Trophoblast cell (in vitro differentiated cells and primary cell): ENCODE data around the gene UTP3.

ENCODE experiments used
- DNase-seq, 2 donors: peaks; one replicate each; pipeline ENCODE4 v3.0.0-alpha.2; 2016
- H2AFZ ChIP-seq: 2 replicates; pipeline ENCODE4 v1.6.1; 2013; ENCODE audit warnings: low read length, moderate library complexity, mild to moderate bottlenecking; ENCODE audit not compliant: insufficient read depth, poor library complexity
- H2AK5ac ChIP-seq: 2 replicates; pipeline ENCODE4 v1.6.1; 2013; ENCODE audit warnings: mild to moderate bottlenecking, low read length
- H2BK120ac ChIP-seq: 2 replicates; pipeline ENCODE4 v1.6.1; 2013; ENCODE audit warnings: low read length, mild to moderate bottlenecking, moderate library complexity; ENCODE audit not compliant: insufficient read depth, poor library complexity
- H2BK12ac ChIP-seq: 2 replicates; pipeline ENCODE4 v1.6.1; 2013; ENCODE audit warnings: mild to moderate bottlenecking, low read length, moderate library complexity
- H2BK5ac ChIP-seq: 2 replicates; pipeline ENCODE4 v1.6.1; 2013; ENCODE audit warnings: low read length, low read depth, moderate library complexity, mild to moderate bottlenecking; ENCODE audit not compliant: poor library complexity
- H3K14ac ChIP-seq: 2 replicates; pipeline ENCODE4 v1.6.1; 2013; ENCODE audit warnings: mild to moderate bottlenecking, low read length
- H3K18ac ChIP-seq: 2 replicates; pipeline ENCODE4 v1.6.1; 2013; ENCODE audit warnings: mild to moderate bottlenecking, low read length
- H3K23ac ChIP-seq: 2 replicates; pipeline ENCODE4 v1.6.1; 2013; ENCODE audit warnings: low read length
- H3K27ac ChIP-seq: 2 replicates; pipeline ENCODE4 v1.5.1; 2013; ENCODE audit warnings: low read depth, mild to moderate bottlenecking, inconsistent platforms, low read length, moderate library complexity
- H3K27me3 ChIP-seq: 2 replicates; pipeline ENCODE4 v1.6.1; 2013; ENCODE audit warnings: inconsistent platforms, mild to moderate bottlenecking, low read length, moderate library complexity; ENCODE audit not compliant: insufficient read depth
- H3K36me3 ChIP-seq, 2 experiments: 1 replicate in 1 of 2; 2 replicates in 1 of 2; pipeline ENCODE4 v1.6.1; 2013; ENCODE audit warnings: low read length in 2 of 2, mild to moderate bottlenecking in 2 of 2, moderate library complexity in 1 of 2; ENCODE audit not compliant: insufficient read depth in 2 of 2, control insufficient read depth in 1 of 2
- H3K4ac ChIP-seq: 2 replicates; pipeline ENCODE4 v1.6.1; 2013; ENCODE audit warnings: low read depth, mild to moderate bottlenecking, low read length, moderate library complexity
- H3K4me1 ChIP-seq, 2 experiments: 1 replicate in 1 of 2; 2 replicates in 1 of 2; pipeline ENCODE4 v1.6.1; 2013; ENCODE audit warnings: low read length in 2 of 2, mild to moderate bottlenecking in 2 of 2, moderate library complexity in 1 of 2; ENCODE audit not compliant: insufficient read depth in 2 of 2, control insufficient read depth in 1 of 2
- H3K4me2 ChIP-seq: 2 replicates; pipeline ENCODE4 v1.6.1; 2013; ENCODE audit warnings: inconsistent platforms, mild to moderate bottlenecking, low read length, moderate library complexity
- H3K4me3 ChIP-seq: 2 replicates; pipeline ENCODE4 v1.5.1; 2013; ENCODE audit warnings: mild to moderate bottlenecking, low read depth, low read length, inconsistent platforms
- H3K79me1 ChIP-seq: one replicate; pipeline ENCODE4 v1.6.1; 2013; ENCODE audit warnings: low read length
- H3K79me2 ChIP-seq: 2 replicates; pipeline ENCODE4 v1.6.1; 2013; ENCODE audit warnings: low read length, mild to moderate bottlenecking; ENCODE audit not compliant: control insufficient read depth, insufficient read depth, poor library complexity
- H3K9ac ChIP-seq: 2 replicates; pipeline ENCODE4 v1.6.1; 2013; ENCODE audit warnings: mild to moderate bottlenecking, low read length
- H3K9me3 ChIP-seq: 2 replicates; pipeline ENCODE4 v1.6.1; 2013; ENCODE audit warnings: low read depth, mild to moderate bottlenecking, control low read depth, inconsistent platforms, low read length; ENCODE audit not compliant: insufficient read depth
- H4K12ac ChIP-seq: 2 replicates; pipeline ENCODE4 v1.6.1; 2013; ENCODE audit warnings: low read depth, mild to moderate bottlenecking, low read length, moderate library complexity
- H4K8ac ChIP-seq: 2 replicates; pipeline ENCODE4 v1.6.1; 2013; ENCODE audit warnings: low read depth, mild to moderate bottlenecking, low read length, moderate library complexity
- H4K91ac ChIP-seq: one replicate; pipeline ENCODE4 v1.6.1; 2013; ENCODE audit warnings: low read depth, mild to moderate bottlenecking, low read length, moderate library complexity
- WGBS: extraction: QIAGEN DNeasy Blood & Tissue Kit; methylation state at CpG from one replicate; pipeline ENCODE4 v1.1.7; 2013; ENCODE audit warnings: missing lambda C conversion rate; ENCODE audit not compliant: insufficient read length, insufficient coverage; ENCODE audit errors: extremely low coverage; 5-methylcytosine and 5-hydroxymethylcytosine counted together

The UTP3 gene

DNA sequence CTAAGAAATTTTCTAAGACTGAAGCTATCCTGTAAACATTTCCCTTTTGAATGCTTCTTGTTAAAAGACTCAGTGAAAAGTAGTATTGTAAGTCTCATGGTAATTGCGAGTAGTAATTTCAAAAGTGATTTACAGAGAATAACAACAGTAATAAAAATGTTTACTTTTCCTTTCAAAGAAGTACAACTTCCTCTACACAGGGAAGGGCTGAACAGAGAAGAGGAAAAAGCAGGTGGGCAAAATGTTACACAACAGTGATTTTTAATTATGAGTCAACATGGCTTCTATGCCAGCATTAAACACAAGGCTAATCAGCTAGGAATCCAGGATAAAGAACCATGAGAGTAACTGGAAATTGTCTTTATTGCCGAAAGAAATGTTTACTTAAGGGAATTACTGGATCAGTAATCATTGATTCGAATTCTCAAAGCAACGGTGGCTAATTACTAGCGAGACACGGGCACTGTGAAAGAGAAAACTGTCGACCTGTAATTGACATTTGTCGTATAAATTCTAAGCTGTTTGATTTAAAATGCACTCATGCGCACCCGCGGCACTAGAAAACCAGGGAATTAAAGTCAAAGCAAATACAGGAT is 15.4 kb downstream of the UTP3 start:
- no peak overlapping the region for H2BK12ac ChIP-seq
- no peaks in the 10 kb centered on the region for H3K36me3 ChIP-seq
- H3K23ac ChIP-seq: no peak overlapping the region
- H2BK5ac ChIP-seq: no peak overlapping the region
- H4K12ac ChIP-seq: no peak overlapping the region
- DNase-seq: peak in 1 of 2 donors; percentile 20
- H3K27me3 ChIP-seq: no peaks in the 10 kb centered on the region
- WGBS: no CpG with 5 or more reads among the region's 11 CpGs
- H3K14ac ChIP-seq: no peak overlapping the region
- H2BK120ac ChIP-seq: peak overlapping the region; percentile 7
- peak overlapping the region; percentile 96 for H3K27ac ChIP-seq
- peak overlapping the region; percentile 75 for H3K9ac ChIP-seq
- H3K4me3 ChIP-seq: peak overlapping the region; percentile 83
- peaks cover 11% of the 10 kb centered on the region for H3K79me2 ChIP-seq
- H3K4me1 ChIP-seq: peaks cover 0 to 6% of the 10 kb centered on the region in 2 experiments
- H2AK5ac ChIP-seq: no peak overlapping the region
- H4K8ac ChIP-seq: peak overlapping the region; percentile 86
- no peak overlapping the region for H3K4ac ChIP-seq
- peaks cover 16% of the 10 kb centered on the region for H3K79me1 ChIP-seq
- H4K91ac ChIP-seq: peak overlapping the region; percentile 46
- no peak overlapping the region for H2AFZ ChIP-seq
- no peaks in the 10 kb centered on the region for H3K9me3 ChIP-seq
- no peak overlapping the region for H3K18ac ChIP-seq
- H3K4me2 ChIP-seq: peak overlapping the region; percentile 95

DNA sequence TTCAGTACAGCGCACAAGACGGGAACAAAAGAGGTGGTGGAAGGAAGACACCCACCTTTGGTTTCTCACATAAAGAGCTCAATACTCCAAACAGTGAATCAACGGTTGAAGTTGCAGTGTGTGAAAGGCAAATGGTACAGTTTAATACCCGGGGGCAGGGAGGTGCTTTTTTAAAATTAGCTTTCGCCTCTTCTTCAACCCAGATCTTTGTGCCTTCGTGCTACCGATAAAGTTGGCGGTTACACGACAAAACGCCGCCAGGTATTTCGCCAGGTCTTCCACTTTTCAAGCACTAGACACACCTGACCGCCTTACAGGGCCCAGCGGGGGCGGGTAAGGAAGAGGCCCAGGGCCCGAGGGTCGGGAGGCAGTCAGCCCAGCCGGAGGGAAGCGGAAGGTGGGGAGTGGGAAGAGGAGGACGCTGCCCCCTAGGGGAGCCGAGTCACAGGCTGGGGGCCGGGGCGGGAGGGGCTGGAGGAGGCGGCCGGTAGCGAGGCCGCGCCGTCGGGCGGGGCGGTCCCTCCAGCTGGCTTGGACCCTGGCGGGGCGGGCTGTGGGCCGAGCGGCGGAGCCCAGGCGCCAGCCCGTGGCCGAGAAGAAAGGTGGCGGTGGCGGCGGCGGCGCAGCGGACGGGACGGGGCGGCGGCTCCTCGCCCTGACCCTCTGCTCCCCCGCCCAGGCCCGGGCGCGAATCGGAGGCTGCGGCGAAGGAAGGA is 16.0 kb downstream of the UTP3 start:
- no peaks in the 10 kb centered on the region for H3K27me3 ChIP-seq
- DNase-seq: peak; percentile 52 to 54
- H3K4ac ChIP-seq: peak overlapping the region; percentile 89
- H3K79me1 ChIP-seq: peaks cover 16% of the 10 kb centered on the region
- peak overlapping the region; percentile 95 for H3K4me2 ChIP-seq
- H3K23ac ChIP-seq: no peak overlapping the region
- peak overlapping the region; percentile 54 for H2BK12ac ChIP-seq
- peak overlapping the region; percentile 97 for H4K12ac ChIP-seq
- peak overlapping the region; percentile 95 for H2BK5ac ChIP-seq
- H3K36me3 ChIP-seq: no peaks in the 10 kb centered on the region
- peak overlapping the region; percentile 96 for H3K14ac ChIP-seq
- H2BK120ac ChIP-seq: peak overlapping the region; percentile 94
- peak overlapping the region; percentile 98 for H2AFZ ChIP-seq
- no peaks in the 10 kb centered on the region for H3K9me3 ChIP-seq
- H3K9ac ChIP-seq: peak overlapping the region; percentile 75
- peak overlapping the region; percentile 96 for H4K8ac ChIP-seq
- peaks cover 11% of the 10 kb centered on the region for H3K79me2 ChIP-seq
- H3K4me3 ChIP-seq: peak overlapping the region; percentile 83
- H3K18ac ChIP-seq: peak overlapping the region; percentile 98
- H2AK5ac ChIP-seq: peak overlapping the region; percentile 59
- H3K4me1 ChIP-seq: peaks cover 0 to 6% of the 10 kb centered on the region in 2 experiments
- H4K91ac ChIP-seq: peak overlapping the region; percentile 96
- WGBS: no CpG with 5 or more reads among the region's 58 CpGs
- peak overlapping the region; percentile 96 for H3K27ac ChIP-seq

DNA sequence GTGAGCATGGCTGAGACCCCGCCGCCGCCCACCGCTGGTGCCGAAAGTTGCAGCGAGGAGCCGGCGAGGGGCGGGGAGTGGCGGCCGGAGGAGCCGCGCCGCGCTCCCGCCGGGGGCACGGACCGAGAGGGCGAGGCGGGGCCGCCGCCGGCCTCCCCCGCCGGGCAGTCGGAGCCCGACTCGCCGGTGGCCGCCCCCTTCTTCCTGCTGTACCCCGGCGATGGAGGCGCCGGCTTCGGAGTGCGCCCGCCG is 16.5 kb downstream of the UTP3 start:
- peaks cover 11% of the 10 kb centered on the region for H3K79me2 ChIP-seq
- H3K23ac ChIP-seq: no peak overlapping the region
- H4K8ac ChIP-seq: peak overlapping the region; percentile 96
- H4K91ac ChIP-seq: peak overlapping the region; percentile 96
- H3K4me3 ChIP-seq: peak overlapping the region; percentile 83
- no peaks in the 10 kb centered on the region for H3K9me3 ChIP-seq
- H3K79me1 ChIP-seq: peaks cover 16% of the 10 kb centered on the region
- H3K36me3 ChIP-seq: no peaks in the 10 kb centered on the region
- peak overlapping the region; percentile 95 for H2BK5ac ChIP-seq
- H3K4me2 ChIP-seq: peak overlapping the region; percentile 95
- peak overlapping the region; percentile 98 for H3K18ac ChIP-seq
- H3K4me1 ChIP-seq: peaks cover 0 to 6% of the 10 kb centered on the region in 2 experiments
- no peak for DNase-seq
- no CpG with 5 or more reads among the region's 39 CpGs for WGBS
- H3K27ac ChIP-seq: peak overlapping the region; percentile 96
- H3K4ac ChIP-seq: peak overlapping the region; percentile 89
- H3K9ac ChIP-seq: peak overlapping the region; percentile 72
- H2BK12ac ChIP-seq: peak overlapping the region; percentile 54
- no peaks in the 10 kb centered on the region for H3K27me3 ChIP-seq
- H4K12ac ChIP-seq: peak overlapping the region; percentile 97
- H2BK120ac ChIP-seq: peak overlapping the region; percentile 94
- peak overlapping the region; percentile 98 for H2AFZ ChIP-seq
- peak overlapping the region; percentile 96 for H3K14ac ChIP-seq
- peak overlapping the region; percentile 59 for H2AK5ac ChIP-seq

DNA sequence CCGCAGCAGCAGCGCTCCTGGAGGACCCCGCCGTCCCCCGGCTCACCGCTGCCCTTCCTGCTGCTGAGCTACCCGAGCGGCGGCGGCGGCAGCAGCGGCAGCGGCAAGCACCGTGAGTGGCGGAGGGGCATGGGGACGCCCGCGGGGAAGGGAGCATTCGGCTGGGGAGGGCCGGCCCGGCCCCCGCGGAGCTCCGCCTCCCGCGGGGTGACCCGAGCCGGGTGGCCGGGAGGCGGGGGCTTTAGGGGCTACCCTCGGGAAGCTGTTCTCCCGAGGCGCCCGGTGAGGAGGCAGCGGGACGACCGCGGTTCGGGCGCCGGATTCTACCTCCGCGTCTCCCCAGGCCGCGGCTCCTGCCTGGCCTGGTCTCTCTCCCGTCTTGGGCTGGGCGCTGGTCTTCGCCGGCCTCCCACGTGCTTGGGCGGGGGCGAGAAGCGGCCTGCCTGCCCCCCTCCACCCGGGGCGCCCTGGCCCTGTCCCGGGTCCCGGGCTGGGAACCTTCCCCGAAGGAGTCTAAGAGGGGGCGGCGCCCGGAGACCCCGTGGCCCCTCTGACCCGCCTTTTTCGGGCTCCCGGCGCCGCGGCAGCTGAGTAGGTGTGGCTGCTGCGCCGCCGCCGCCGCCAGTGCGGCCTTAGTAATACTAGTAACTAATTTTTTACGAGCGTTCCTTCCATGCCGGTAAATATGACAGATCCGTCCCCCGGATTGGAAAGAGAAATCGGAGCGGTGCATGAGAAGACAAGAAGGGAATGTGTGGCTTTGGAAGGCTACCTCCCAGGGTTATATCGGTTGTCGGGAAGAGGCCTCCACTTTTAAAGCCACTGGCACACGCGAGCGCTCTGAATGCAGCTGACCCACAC is 17.1 kb downstream of the UTP3 start:
- H3K9me3 ChIP-seq: no peaks in the 10 kb centered on the region
- H4K12ac ChIP-seq: peak overlapping the region; percentile 58
- peak overlapping the region; percentile 86 for H3K9ac ChIP-seq
- H4K91ac ChIP-seq: peak overlapping the region; percentile 96
- peak overlapping the region; percentile 98 for H2AFZ ChIP-seq
- H2AK5ac ChIP-seq: no peak overlapping the region
- peaks cover 16% of the 10 kb centered on the region for H3K79me1 ChIP-seq
- WGBS: no CpG with 5 or more reads among the region's 86 CpGs
- H4K8ac ChIP-seq: peak overlapping the region; percentile 96
- no peaks in the 10 kb centered on the region for H3K27me3 ChIP-seq
- peaks cover 11% of the 10 kb centered on the region for H3K79me2 ChIP-seq
- peak overlapping the region; percentile 29 for H3K4ac ChIP-seq
- H2BK5ac ChIP-seq: peak overlapping the region; percentile 95
- peak overlapping the region; percentile 47 for H2BK120ac ChIP-seq
- H2BK12ac ChIP-seq: peak overlapping the region; percentile 65
- peak overlapping the region; percentile 96 for H3K14ac ChIP-seq
- H3K4me1 ChIP-seq: peaks cover 0 to 6% of the 10 kb centered on the region in 2 experiments
- H3K36me3 ChIP-seq: no peaks in the 10 kb centered on the region
- H3K4me2 ChIP-seq: peak overlapping the region; percentile 95
- DNase-seq: peak; percentile 55 to 62
- peak overlapping the region; percentile 98 for H3K18ac ChIP-seq
- no peak overlapping the region for H3K23ac ChIP-seq
- H3K27ac ChIP-seq: peak overlapping the region; percentile 96
- peak overlapping the region; percentile 83 for H3K4me3 ChIP-seq
